Spleen (tissue), 11 donors: Measurements from ENCODE around the gene TPM2. TPM values are rescaled to one million over a fixed set of nuclear protein-coding genes. Genes with fewer than 3 reads are reported as not detected.

ENCODE experiments used
- DNase-seq: peaks from one replicate; pipeline ENCODE4 v3.0.0-alpha.2; 2020
- H3K27ac ChIP-seq, 8 donors: fragments of 200-600 bp; sonication (generic) in 7 of 8; 1 replicate in 4 of 8; 2 replicates in 4 of 8; pipeline versions ENCODE4 v1.5.0 to v1.8.0; 2016 to 2021; ENCODE audit warnings: inconsistent platforms in 4 of 8, mild to moderate bottlenecking in 4 of 8, moderate library complexity in 1 of 8
- H3K27me3 ChIP-seq, 7 donors: fragments of 200-600 bp; sonication (generic) in 6 of 7; replicated peaks in 1 of 7; 1 replicate in 4 of 7; 2 replicates in 3 of 7; pipeline versions ENCODE4 v1.5.0 to v1.8.0; 2016 to 2021; ENCODE audit warnings: inconsistent platforms in 3 of 7, mild to moderate bottlenecking in 1 of 7
- H3K36me3 ChIP-seq, 6 donors: fragments of 200-600 bp; sonication (generic) in 5 of 6; 1 replicate in 4 of 6; 2 replicates in 2 of 6; pipeline versions ENCODE4 v1.5.0 to v1.8.0; 2016 to 2021; ENCODE audit warnings: inconsistent platforms in 2 of 6
- H3K4me1 ChIP-seq, 6 donors: fragments of 200-600 bp; sonication (generic) in 5 of 6; 1 replicate in 3 of 6; 2 replicates in 3 of 6; pipeline versions ENCODE4 v1.5.0 to v1.8.0; 2016 to 2021; ENCODE audit warnings: inconsistent platforms in 3 of 6
- H3K4me3 ChIP-seq, 8 donors: fragments of 200-600 bp; sonication (generic) in 7 of 8; 1 replicate in 4 of 8; 2 replicates in 4 of 8; pipeline versions ENCODE4 v1.5.0 to v1.8.0; 2016 to 2021; ENCODE audit warnings: inconsistent platforms in 4 of 8, mild to moderate bottlenecking in 4 of 8, moderate library complexity in 2 of 8
- H3K9me3 ChIP-seq, 8 donors: fragments of 200-600 bp; sonication (generic) in 7 of 8; 1 replicate in 4 of 8; 2 replicates in 4 of 8; pipeline versions ENCODE4 v1.5.0 to v1.8.0; 2016 to 2021; ENCODE audit warnings: inconsistent platforms in 4 of 8
- CTCF ChIP-seq, 11 experiments: fragments of 200-600 bp in 7 of 11; fragments of 450-650 bp in 4 of 11; sonication (generic) in 4 of 11; IDR thresholded peaks in 8 of 11; conservative IDR thresholded peaks in 3 of 11; 1 replicate in 7 of 11; 2 replicates in 4 of 11; pipeline versions ENCODE4 v1.4.0 to v1.8.0; 2016 to 2021; ENCODE audit warnings: antibody characterized with exemption in 11 of 11, inconsistent platforms in 4 of 11, mild to moderate bottlenecking in 1 of 11
- POLR2A ChIP-seq, 3 donors: fragments of 450-650 bp; IDR thresholded peaks; one replicate each; pipeline ENCODE4 v1.5.1; 2017; ENCODE audit warnings: antibody characterized with exemption in 3 of 3, mild to moderate bottlenecking in 1 of 3
- POLR2AphosphoS5 ChIP-seq, 3 donors: sonication (generic); formaldehyde crosslinking; IDR thresholded peaks; one replicate each; pipeline ENCODE4 v1.5.1; 2017; ENCODE audit warnings: antibody characterized with exemption in 3 of 3
- WGBS, 5 donors: extraction: QIAGEN DNeasy Blood & Tissue Kit in 3 of 5; methylation state at CpG; one replicate each; pipeline versions ENCODE4 v1.1.5 to v1.1.7; 2013 to 2018; 5-methylcytosine and 5-hydroxymethylcytosine counted together
- intact Hi-C: fragments of 100-400 bp; cut with DNase I; formaldehyde crosslinking; loops from one replicate; pipeline ENCODE4 v1.15.0; 2023; ENCODE audit warnings: low total_unique reads
- polyA plus RNA-seq, 3 donors: library from polyadenylated mRNA; stranded (reverse); fragments of 200-250 nt; gene quantifications; one replicate each; pipeline ENCODE4 v1.2.1, GENCODE V29; 2013
- total RNA-seq, 7 donors: library from RNA; depleted of rRNA in 3 of 7; stranded (reverse); fragments of >200 nt in 3 of 7; fragmentation: NEBNext Ultra II Directional in 4 of 7; extraction: Animal tissue kit (Norgen Biotek cat#: 25700) in 4 of 7; gene quantifications; one replicate each; pipeline versions ENCODE4 v1.1.0 to v1.2.1, GENCODE V29; 2016 to 2021
- donor health status: healthy with polysubstance abuse.
- donor health status: DM: no; HTN: no; CAD: no; lungs with moderate emphysema.
- donor health status: DM: no; HTN: no; CAD: no.
- donor health status: Bipolar disorder and iron deficiency.
- donor health status: healthy.
- donor health status: DM: no; HTN: no; CAD: no.
- donor health status: DM: yes; HTN: yes; CAD: no.

The TPM2 gene
- total and polyA plus RNA-seq, 10 donors: 43.1 to 237 (median 119) TPM

GRCh38 chr9:35737143-35737542, 47.4 kb upstream of the TPM2 start:
- Histone ChIP-seq H3K36me3 (peaks cover 8 to 82% (median 68%) of the 10 kb centered on the region in 6 donors), H3K27me3 (no peaks in the 10 kb centered on the region), H3K27ac (peak overlapping the region in 2 of 8 donors; percentile 35 to 58), H3K4me1 (peaks cover 6 to 57% (median 30%) of the 10 kb centered on the region in 6 donors), H3K9me3 (no peaks in the 10 kb centered on the region), H3K4me3 (no peak overlapping the region)
- 69 to 86% (median 82%) methylated on average over 4 to 7 of the region's 7 CpGs for WGBS, 5 donors
- DNase-seq: no peak
- TF ChIP-seq POLR2AphosphoS5 (IDR thresholded peaks at IDR 0.05) (peak in 1 of 3 donors; percentile 53), POLR2A (IDR thresholded peaks at IDR 0.05) (no peak)
- intact Hi-C loops: loop anchor here (10.0 kb wide), 1 partner anchor 132 kb away; the partner anchor contains the start of gene TESK1

- WGBS, 5 donors: 51 to 55% (median 54%) methylated on average over 5 of the region's 5 CpGs
- no peaks in the 10 kb centered on the region for H3K9me3 ChIP-seq
- no peak overlapping the region for H3K4me3 ChIP-seq
- no peaks in the 10 kb centered on the region for H3K27me3 ChIP-seq
- peak; percentile 63 to 91 (median 78) for TF ChIP-seq CTCF (IDR thresholded peaks at IDR 0.05 in 8 of 11, conservative IDR thresholded peaks at IDR 0.05 in 3 of 11)
- peak; percentile 48 to 77 (median 51) for TF ChIP-seq POLR2AphosphoS5 (IDR thresholded peaks at IDR 0.05)
- no peak for TF ChIP-seq POLR2A (IDR thresholded peaks at IDR 0.05)
- H3K36me3 ChIP-seq: peaks cover 8 to 73% (median 63%) of the 10 kb centered on the region in 6 donors
- DNase-seq: peak; percentile 87
- intact Hi-C loops: loop anchor here (10.0 kb wide), 1 partner anchor 131 kb away; the partner anchor contains the start of gene TESK1
- H3K4me1 ChIP-seq: peaks cover 8 to 56% (median 32%) of the 10 kb centered on the region in 6 donors
- peak overlapping the region in 4 of 8 donors; percentile 10 to 58 (median 44) for H3K27ac ChIP-seq
Observed at GRCh38 chr9:35736201-35736633, 46.5 kb upstream of the TPM2 start.

- Histone ChIP-seq H3K27me3 (no peaks in the 10 kb centered on the region), H3K27ac (peak overlapping the region in 3 of 8 donors; percentile 98 to 100 (median 99)), H3K4me1 (peaks cover 29 to 77% (median 53%) of the 10 kb centered on the region in 6 donors), H3K9me3 (no peaks in the 10 kb centered on the region), H3K36me3 (peaks cover 8 to 57% (median 43%) of the 10 kb centered on the region in 6 donors), H3K4me3 (peak overlapping the region in 1 of 8 donors; percentile 90)
- intact Hi-C loops: loop anchor here (5.0 to 10.0 kb wide), 2 partner anchors 77 to 129 kb away; partner anchors contain the start of genes CCDC107, RMRP and TESK1
- 88 to 98% (median 94%) methylated on average over 3 of the region's 3 CpGs for whole genome bisulfite sequencing, 5 donors
- no peak for DNase-seq
- TF ChIP-seq POLR2A (IDR thresholded peaks at IDR 0.05) (no peak), POLR2AphosphoS5 (IDR thresholded peaks at IDR 0.05) (no peak), CTCF (IDR thresholded peaks at IDR 0.05 in 8 of 11, conservative IDR thresholded peaks at IDR 0.05 in 3 of 11) (no peak)
Observed at GRCh38 chr9:35734096-35734495, 44.4 kb upstream of the TPM2 start.

- TF ChIP-seq POLR2AphosphoS5 (IDR thresholded peaks at IDR 0.05): no peak
- no peak for TF ChIP-seq CTCF (IDR thresholded peaks at IDR 0.05 in 8 of 11, conservative IDR thresholded peaks at IDR 0.05 in 3 of 11)
- no peak for TF ChIP-seq POLR2A (IDR thresholded peaks at IDR 0.05)
- Histone ChIP-seq H3K9me3 (no peaks in the 10 kb centered on the region), H3K27me3 (no peaks in the 10 kb centered on the region), H3K27ac (peak overlapping the region; percentile 94 to 100 (median 98)), H3K4me3 (peak overlapping the region; percentile 66 to 90 (median 76)), H3K36me3 (peaks cover 8 to 48% (median 31%) of the 10 kb centered on the region in 6 donors), H3K4me1 (peaks cover 40 to 88% (median 65%) of the 10 kb centered on the region in 6 donors)
- intact Hi-C loops: loop anchor here (5.0 to 10.0 kb wide), 2 partner anchors 76 to 128 kb away; partner anchors contain the start of genes CCDC107, RMRP and TESK1
- WGBS, 5 donors: 1 to 2% (median 1%) methylated on average over 14 of the region's 14 CpGs
- DNase-seq: no peak
Observed at GRCh38 chr9:35732800-35733541, 43.2 kb upstream of the TPM2 start.
